DMS114 treated with DMSO at 0.1 percent for 48 hours (cell line): ENCODE data around the gene WWC1.
"Not testable (repeated sequence)": the region's sequence is repeated elsewhere in the genome, so short reads cannot be mapped to it uniquely, and the experiment has no call there.

Source experiments
- DNase-seq: peaks from one replicate; lab custom pipeline; 2025; ENCODE audit not compliant: unreplicated experiment; lab: John Stamatoyannopoulos, UW

Gene WWC1

DNA sequence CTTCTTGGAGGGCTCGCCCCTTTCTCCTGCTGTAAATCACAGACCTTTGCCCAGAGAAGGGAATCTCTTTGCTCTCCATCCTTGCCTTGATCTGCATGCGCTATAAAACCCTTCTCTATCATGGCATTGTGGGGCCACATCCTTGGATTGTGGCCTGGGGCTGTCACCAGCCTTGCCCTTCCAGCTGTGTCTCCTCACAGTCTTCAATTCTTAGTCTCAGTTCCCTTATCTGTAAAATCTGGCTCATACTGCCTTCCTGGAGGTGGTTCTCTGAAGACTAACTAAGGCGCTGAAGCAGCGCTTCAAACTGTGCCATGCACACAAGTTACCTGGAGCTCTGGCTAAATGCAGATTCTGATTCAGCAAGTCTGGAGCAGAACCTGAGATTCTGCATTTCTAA is 141.5 kb downstream of the WWC1 start:
- DNase-seq: no peak

DNA sequence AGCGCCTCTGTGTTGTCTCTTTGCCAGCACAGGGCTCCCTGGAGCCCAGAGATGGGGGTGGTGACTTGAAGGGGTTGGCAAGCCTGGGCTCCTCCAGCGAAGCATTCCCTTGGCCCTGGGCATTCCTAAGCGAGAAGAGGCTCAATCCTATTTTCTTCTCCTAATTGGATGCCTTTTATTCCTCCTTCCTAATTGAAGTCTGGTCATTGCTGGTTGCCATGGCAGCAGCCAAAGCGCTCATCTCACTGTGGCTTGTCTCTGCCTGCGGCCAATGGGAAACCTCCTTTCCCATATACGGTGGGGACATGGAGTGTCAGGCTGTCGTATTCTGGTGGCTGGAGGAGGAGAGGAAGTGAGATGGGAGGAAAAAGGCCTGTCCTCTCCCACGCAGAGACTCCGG is 142.6 kb downstream of the WWC1 start:
- DNase-seq: no peak

DNA sequence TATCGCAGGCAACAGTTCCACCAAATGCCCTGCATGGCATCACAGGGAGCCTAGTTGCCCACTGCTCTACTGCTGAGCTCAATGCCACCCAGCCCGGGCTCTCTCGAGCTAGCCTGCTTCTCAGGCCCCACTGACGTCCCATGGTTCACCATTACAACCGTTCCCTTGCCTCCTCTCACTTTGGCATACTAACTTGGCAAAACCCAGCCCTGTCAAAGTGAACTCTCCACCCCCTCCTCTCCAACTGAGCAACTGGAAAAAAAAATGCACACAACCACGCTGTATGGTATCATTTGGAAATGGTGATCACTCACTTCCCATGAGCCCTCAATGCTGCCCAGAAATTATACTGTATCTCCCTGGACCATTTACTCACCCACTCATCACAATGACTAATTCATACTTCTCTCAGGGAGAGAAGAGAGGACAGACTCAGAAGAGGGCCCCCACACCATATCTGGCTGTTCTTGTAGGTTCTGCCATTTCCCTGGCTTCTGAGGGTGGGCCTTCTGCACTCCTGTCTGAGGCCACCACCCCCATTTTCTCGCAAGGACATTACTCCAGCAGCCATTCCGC is 143.4 kb downstream of the WWC1 start:
- DNase-seq: no peak

DNA sequence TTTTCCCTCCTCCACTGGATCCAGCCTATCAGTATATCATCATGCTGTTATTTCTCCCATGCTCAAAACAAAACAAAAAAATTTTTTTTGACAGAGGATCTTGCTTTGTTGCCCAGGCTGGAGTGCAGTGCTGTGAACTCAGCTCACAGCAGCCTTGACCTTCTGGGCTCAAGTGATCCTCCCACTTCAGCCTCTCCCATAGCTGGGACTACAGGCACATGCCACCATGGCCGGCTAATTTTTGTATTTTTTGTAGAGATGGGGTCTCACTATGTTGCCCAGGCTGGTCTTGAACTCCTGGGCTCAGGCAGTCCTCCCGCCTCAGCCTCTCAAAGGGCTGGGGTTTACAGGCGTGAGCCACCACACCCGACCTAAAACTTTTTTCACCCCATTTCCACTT is 143.9 kb downstream of the WWC1 start:
- DNase-seq: not testable (repeated sequence)

DNA sequence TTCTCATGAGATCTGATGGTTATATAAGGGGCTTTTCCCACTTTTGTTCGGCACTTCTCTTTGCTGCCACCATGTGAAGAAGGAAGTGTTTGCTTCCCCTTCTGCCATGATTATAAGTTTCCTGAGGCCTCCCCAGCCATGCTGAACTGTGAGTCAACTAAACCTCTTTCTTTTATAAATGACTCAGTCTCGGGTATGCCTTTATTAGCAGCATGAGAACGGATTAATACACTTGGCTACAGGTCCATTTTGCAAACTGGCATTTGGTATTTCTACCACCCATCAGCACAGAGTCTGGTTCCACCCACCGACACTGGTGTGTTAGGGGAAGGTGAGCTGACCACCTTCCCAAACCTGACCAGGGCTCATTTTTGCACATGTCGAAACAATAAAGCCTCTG is 146.9 kb downstream of the WWC1 start:
- no peak for DNase-seq

DNA sequence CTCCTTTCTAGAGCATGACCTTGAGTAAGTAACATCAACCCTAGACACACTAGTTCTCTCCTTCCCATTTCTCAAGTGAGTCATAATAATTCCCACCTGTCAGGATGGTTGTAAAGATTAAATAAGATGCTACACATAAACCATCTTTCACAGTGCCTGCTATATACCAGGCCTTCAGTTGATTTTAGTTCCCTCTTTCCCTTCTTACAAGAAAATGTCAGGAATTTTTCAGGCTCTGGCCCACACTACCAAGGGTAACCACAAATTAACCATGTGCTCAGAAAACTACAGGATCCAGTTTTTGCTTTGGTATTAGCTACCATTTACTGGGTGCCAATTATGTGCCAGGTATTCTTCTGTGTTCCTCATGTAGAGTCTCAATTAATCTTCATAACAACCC is 152.1 kb downstream of the WWC1 start:
- no peak for DNase-seq

DNA sequence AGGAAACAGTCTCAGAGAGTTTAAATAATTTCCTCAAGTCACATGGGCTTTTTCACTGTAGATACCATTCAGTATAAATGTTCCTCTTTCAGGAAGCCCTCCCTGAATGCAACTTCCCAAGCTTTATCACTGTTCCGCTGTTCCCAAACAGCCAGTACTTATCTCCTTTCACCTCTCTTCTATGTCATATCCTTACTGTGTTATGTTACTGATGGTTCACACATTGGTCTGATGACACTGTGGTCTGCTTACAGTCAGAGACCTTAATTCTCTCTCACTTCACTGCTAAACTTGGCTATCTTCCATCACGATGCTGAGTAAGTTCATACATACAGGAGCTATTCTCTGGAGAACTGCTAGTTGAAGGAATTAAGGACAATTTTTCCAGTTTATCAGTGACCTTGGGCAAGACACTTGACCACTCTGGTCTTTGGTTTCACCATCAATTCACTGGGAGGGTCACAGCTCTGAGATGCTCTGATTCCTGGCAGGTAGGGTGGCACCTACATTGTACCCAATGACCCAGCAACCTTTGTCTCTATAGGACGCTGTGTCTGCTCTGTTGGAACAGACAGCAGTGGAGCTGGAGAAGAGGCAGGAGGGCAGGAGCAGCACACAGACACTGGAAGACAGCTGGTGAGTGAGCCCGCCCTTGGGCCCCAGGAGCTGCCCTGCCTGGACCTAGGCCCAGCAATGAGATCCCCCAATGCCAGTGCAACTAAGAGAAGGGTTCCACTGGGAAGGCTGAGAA is 152.7 kb downstream of the WWC1 start:
- no peak for DNase-seq

DNA sequence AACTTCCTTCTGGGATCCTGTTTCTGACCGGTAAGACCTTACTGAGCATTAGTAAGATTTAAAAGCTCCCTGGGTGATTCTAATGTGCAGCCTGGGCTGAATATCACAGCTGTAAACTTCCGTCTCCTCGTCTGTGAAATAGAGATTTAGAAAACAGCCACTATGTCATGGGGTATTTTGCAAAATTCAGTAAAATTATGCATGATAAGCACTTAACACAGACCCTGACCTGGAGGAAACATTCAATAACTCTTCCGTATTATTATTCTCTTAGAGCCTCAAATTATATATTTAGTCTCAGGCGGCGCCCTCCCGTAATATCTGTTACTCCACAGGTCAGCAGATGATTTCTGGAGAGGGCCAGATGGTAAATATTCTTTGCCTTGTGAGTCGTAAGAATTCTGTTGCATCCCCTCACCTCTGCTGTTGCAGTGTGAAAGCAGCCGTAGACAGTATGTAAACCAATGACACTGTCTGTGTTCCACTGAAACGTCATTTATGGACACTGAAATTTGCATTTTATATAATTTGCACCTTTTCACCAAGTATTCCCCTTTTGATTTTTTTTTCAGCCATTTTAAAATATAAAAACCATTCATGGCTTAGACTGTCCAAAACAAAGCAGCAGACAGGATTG is 155.7 kb downstream of the WWC1 start:
- DNase-seq: no peak

DNA sequence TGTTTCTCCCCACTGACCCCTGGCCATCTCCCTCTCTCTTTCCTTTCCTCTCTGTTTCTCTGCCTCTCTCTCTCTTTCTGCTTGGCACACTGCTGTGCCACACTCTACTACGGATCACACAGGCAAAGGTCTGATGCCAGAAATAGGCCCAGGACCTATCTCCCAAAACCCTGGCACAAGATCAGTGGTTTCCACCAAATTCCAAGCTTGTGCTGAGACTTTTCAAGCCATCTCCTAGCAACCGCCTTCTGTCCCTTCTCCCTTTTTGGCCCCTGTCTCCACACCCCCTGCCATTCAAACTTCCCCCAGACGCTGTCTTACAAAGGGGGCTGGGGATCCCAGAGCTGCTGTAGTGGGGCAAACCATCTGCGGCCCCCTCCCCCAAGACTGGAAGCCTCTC is 156.4 kb downstream of the WWC1 start:
- no peak for DNase-seq

DNA sequence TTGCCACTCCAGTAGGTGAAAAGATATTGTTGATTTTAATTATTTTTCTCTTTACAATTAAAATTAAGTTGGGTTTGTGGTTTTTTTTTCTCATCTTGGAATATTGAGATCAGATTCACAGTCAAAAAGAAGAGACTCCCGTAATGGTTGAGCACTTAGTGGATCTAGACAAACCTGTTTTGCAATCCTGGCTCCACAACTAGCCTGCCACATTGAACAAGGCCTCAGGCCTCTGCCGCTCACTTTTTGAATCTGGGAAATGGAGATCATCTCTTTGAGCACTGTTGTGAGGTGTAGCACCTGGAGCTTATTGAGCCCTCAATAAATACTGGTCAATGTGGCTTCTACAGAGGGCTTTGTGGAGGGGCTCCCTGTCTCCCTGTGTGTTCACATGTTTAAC is 157.7 kb downstream of the WWC1 start:
- DNase-seq: no peak

DNA sequence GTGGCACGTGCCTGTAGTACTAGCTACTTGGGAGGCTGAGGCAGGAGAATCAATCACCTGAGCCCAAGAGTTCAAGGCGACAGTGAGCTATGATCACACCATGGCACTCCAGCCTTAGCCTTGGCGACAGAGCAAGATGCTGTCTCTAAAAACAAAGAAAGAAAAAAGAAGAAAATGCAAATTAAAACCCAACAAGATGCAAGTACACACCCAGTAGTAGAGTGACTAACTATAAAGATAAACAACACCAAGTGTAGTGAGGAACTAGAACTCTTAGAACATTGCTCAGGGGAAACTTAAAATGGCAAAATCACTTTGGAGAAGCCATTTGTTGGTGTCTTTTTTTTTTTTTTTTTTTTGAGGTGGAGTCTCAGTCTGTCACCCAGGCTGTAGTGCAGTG is 160.1 kb downstream of the WWC1 start:
- no peak for DNase-seq

DNA sequence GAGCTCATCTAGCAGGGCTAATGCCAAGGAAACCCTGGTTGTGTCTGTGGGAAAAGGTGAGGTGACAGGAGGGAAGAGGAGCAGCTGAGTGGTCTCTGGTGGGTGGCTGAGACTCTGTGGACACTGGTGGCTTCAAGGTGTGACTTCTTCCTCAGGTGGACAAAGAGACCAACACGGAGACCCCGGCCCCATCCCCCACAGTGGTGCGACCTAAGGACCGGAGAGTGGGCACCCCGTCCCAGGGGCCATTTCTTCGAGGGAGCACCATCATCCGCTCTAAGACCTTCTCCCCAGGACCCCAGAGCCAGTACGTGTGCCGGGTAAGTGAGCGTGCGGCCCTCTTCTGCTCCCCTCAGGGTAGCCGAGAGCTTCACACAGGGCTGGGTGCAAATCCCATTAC is 163.8 kb downstream of the WWC1 start:
- no peak for DNase-seq

DNA sequence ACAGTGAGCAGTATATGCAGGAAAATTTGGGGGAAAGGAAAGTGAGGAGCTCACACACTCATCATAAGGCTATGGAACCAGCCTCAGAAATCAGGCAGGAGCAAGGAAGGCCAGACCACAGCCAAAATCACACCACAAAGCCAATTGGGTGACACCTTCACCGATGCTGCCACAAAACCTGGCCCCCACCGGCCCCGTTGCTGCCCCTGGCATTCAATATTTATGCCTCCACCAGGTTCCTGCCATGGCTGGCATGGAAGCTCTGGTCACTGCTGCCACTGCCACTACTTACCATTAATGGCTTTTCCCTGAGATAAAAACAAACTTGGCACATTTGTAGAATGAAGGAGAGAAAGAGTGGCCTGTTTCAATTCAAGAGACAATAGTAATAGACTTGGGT is 166.1 kb downstream of the WWC1 start:
- DNase-seq: no peak

DNA sequence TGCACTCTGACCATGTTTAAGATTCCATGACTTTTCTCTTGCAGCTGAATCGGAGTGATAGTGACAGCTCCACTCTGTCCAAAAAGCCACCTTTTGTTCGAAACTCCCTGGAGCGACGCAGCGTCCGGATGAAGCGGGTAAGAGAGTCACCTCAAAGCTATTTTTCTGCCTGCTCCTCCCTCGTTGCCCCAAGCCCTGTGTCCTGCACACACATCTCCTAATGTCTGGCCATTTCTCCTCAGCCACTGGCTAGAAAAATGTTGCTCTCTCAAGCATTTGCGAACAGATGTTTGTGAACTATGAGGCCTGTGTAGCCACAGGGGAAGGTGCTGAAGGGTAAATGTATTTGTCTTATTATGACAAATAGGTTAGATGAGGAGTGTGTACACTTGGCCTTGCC is 169.2 kb downstream of the WWC1 start:
- no peak for DNase-seq

DNA sequence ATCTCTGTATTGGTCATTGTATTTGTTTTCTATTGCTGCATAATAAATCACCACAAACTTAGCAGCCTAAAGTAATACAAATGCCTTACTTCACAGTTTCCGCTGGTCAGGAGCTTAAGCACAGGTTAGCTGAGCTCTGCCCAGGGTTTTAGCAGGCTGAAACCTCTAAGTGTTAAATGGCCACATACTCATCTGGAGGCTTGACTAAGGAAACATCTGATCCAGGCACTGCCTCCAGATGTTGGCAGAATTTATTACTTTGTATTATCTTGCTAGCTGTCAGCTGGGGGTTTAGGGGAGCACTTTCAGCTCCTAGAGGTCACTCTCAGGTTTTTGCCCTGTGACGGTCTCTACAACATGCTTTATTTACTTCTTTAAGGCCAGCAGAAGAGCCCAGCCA is 171.6 kb downstream of the WWC1 start:
- no peak for DNase-seq

DNA sequence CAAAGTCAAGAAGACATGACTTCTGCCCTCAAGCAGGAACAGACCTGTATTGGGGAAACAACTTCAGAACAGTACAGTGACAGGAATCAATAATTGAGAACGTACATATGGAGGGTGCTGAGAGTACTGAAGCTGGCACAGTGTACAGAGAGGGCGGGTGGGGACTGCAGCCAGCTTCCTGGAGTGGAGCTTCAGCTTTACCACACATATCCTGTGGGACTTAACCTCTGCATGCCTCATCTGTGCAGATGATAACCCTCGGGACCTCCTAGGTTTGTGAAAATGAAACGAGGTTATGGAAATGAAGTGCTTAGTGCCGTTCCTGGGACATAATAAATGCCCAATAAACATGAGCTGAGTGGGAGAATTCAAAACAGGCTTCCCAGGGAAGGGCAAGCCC is 172.8 kb downstream of the WWC1 start:
- DNase-seq: no peak

DNA sequence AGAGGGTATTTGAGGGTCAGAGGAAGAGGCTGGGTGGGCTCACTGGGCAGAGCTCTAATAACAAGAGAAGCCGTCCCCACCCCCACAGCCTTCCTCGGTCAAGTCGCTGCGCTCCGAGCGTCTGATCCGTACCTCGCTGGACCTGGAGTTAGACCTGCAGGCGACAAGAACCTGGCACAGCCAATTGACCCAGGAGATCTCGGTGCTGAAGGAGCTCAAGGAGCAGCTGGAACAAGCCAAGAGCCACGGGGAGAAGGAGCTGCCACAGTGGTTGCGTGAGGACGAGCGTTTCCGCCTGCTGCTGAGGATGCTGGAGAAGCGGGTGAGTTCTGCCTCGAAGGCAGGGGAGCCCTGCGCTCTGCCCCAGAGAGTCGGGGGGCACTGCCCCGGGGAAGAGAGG is 173.2 kb downstream of the WWC1 start:
- DNase-seq: no peak

DNA sequence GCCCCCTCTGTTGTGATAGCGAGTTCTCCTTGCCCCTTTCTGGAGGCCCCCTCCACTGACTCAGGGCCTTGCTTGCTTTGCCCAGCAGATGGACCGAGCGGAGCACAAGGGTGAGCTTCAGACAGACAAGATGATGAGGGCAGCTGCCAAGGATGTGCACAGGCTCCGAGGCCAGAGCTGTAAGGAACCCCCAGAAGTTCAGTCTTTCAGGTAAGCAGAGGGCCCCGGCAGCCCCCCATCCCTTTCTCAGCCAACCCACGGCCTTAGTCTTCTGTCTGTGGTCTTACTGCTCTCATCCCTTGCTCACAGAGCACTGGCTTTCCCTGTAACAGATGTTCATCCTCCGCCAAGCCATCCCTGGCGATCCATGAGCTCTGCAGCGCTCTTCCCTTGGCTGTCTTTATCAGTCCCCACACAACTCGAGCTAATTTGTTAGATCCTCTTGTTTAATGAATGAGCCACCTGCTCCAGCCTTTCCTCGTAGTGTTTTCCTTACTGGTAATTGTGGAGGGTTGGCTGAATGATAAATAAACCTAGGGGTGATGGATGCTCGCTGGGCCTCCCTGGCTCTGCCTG is 176.4 kb downstream of the WWC1 start:
- no peak for DNase-seq

DNA sequence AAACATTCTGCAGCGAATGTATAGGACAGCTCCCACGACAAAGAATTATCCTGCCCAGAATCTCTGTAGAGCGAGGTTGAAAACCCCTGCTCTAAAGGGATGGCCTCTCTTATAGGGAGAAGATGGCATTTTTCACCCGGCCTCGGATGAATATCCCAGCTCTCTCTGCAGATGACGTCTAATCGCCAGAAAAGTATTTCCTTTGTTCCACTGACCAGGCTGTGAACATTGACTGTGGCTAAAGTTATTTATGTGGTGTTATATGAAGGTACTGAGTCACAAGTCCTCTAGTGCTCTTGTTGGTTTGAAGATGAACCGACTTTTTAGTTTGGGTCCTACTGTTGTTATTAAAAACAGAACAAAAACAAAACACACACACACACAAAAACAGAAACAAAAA is 177.4 kb downstream of the WWC1 start:
- no peak for DNase-seq

DNA sequence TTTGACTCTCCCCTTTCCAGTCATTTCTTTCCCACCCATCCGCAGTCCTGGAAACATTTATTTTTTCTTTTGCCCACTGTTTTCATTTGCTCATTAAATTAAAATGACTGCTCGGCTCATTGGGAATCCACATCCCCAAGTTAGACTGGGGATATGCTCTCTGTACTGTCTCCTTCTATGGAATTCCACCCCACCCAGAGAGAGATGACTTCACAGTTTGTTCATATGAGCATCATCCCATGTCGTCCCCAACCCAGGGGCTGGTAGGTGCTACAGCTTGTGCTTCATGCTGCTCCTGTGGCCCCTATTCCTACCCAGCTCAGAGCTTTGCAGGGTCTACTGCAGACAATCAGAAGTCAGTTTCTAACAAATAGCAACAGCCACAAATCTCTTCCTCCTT is 178.4 kb downstream of the WWC1 start:
- no peak for DNase-seq

DNA sequence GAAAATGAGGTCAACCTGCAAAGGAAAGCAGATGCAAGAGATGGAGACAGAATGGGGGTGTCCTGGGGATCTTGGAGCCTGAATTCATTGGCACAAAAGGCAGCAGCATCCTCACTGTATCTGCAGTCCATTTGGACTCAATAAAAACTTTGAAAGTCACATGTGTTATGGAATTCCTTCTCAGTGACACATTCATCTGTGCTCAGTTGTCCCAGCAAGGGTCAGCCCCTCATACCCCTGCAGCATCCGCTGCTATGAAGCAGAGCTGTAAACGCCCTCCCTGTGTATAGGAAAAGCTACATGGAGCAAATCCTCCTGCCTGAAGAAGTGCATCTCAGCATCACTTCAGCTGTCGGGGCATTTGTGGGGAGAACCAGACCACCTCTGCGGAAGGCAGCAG is 180.3 kb downstream of the WWC1 start:
- no peak for DNase-seq

DNA sequence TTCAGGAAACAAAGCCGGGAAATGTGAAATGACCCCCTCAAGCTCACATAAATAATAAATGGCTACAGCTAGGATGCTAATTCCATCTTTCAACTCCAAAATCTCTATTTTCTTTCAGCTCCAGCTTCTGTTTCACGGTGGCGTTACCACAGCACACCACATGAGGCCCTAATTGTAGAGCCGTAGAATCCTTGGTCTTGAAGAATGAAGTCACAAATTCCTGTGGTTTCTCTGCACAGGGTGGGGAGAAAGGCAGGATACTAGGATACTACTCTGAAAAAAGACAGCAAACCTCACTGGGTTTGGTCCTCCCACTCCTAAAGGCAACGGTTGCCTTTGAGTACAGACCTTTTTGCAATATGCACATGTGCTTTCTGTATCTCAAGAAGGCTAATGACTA is 180.9 kb downstream of the WWC1 start:
- no peak for DNase-seq
